Measurements from ENCODE around the gene NRXN3.

NRXN3 gene

GRCh38 chr14:79196216-79196615, 1026.0 kb downstream of the NRXN3 start:
- no peaks in the 10 kb centered on the region for H3K27me3 ChIP-seq
- no peaks in the 10 kb centered on the region for H3K9me3 ChIP-seq
- H3K27ac ChIP-seq = no peak overlapping the region
- no peaks in the 10 kb centered on the region for H3K36me3 ChIP-seq
- no peaks in the 10 kb centered on the region for H3K4me1 ChIP-seq
- H3K4me2 ChIP-seq = no peak overlapping the region
- no peak for TF ChIP-seq Cebpa-rat (IDR thresholded peaks at IDR 0.05)
- no peaks in the 10 kb centered on the region for H4K20me1 ChIP-seq
- no peak overlapping the region for H3K9ac ChIP-seq
- no peak overlapping the region for H3K4me3 ChIP-seq

GRCh38 chr14:79197516-79197915, 1027.3 kb downstream of the NRXN3 start:
- TF ChIP-seq Cebpa-rat (IDR thresholded peaks at IDR 0.05) = no peak
- no peaks in the 10 kb centered on the region for H3K4me1 ChIP-seq
- no peak overlapping the region for H3K4me2 ChIP-seq
- no peaks in the 10 kb centered on the region for H3K36me3 ChIP-seq
- H3K27me3 ChIP-seq = no peaks in the 10 kb centered on the region
- H3K4me3 ChIP-seq = no peak overlapping the region
- no peaks in the 10 kb centered on the region for H3K9me3 ChIP-seq
- H4K20me1 ChIP-seq = no peaks in the 10 kb centered on the region
- H3K9ac ChIP-seq = no peak overlapping the region
- H3K27ac ChIP-seq = no peak overlapping the region

GRCh38 chr14:79199217-79199616, 1029.0 kb downstream of the NRXN3 start:
- H3K9ac ChIP-seq = no peak overlapping the region
- no peaks in the 10 kb centered on the region for H3K4me1 ChIP-seq
- no peak for TF ChIP-seq Cebpa-rat (IDR thresholded peaks at IDR 0.05)
- H3K36me3 ChIP-seq = no peaks in the 10 kb centered on the region
- H3K4me2 ChIP-seq = no peak overlapping the region
- H3K9me3 ChIP-seq = no peaks in the 10 kb centered on the region
- no peaks in the 10 kb centered on the region for H3K27me3 ChIP-seq
- H3K27ac ChIP-seq = no peak overlapping the region
- H4K20me1 ChIP-seq = no peaks in the 10 kb centered on the region
- H3K4me3 ChIP-seq = no peak overlapping the region

- H3K9ac ChIP-seq = no peak overlapping the region
- no peaks in the 10 kb centered on the region for H3K4me1 ChIP-seq
- no peak overlapping the region for H3K4me3 ChIP-seq
- H4K20me1 ChIP-seq = no peaks in the 10 kb centered on the region
- no peak for TF ChIP-seq Cebpa-rat (IDR thresholded peaks at IDR 0.05)
- H3K4me2 ChIP-seq = no peak overlapping the region
- H3K9me3 ChIP-seq = no peaks in the 10 kb centered on the region
- H3K27me3 ChIP-seq = no peaks in the 10 kb centered on the region
- no peak overlapping the region for H3K27ac ChIP-seq
- no peaks in the 10 kb centered on the region for H3K36me3 ChIP-seq
Measured at GRCh38 chr14:79201564-79202207, 1031.5 kb downstream of the NRXN3 start.

- Histone ChIP-seq H3K4me1 (no peaks in the 10 kb centered on the region), H3K36me3 (no peaks in the 10 kb centered on the region), H3K4me2 (no peak overlapping the region), H3K4me3 (no peak overlapping the region), H3K27me3 (no peaks in the 10 kb centered on the region), H4K20me1 (no peaks in the 10 kb centered on the region), H3K9me3 (no peaks in the 10 kb centered on the region), H3K27ac (no peak overlapping the region), H3K9ac (no peak overlapping the region)
- TF ChIP-seq Cebpa-rat (IDR thresholded peaks at IDR 0.05) = no peak
Measured at GRCh38 chr14:79204591-79204990, 1034.4 kb downstream of the NRXN3 start.

- Histone ChIP-seq H4K20me1 (no peaks in the 10 kb centered on the region), H3K4me1 (no peaks in the 10 kb centered on the region), H3K9me3 (no peaks in the 10 kb centered on the region), H3K9ac (no peak overlapping the region), H3K4me3 (no peak overlapping the region), H3K4me2 (no peak overlapping the region), H3K27me3 (no peaks in the 10 kb centered on the region), H3K36me3 (no peaks in the 10 kb centered on the region), H3K27ac (no peak overlapping the region)
- TF ChIP-seq Cebpa-rat (IDR thresholded peaks at IDR 0.05) = no peak
Measured at GRCh38 chr14:79209418-79209817, 1039.2 kb downstream of the NRXN3 start.

- Histone ChIP-seq H3K27me3 (no peaks in the 10 kb centered on the region), H3K4me1 (no peaks in the 10 kb centered on the region), H3K36me3 (no peaks in the 10 kb centered on the region), H4K20me1 (no peaks in the 10 kb centered on the region), H3K9me3 (no peaks in the 10 kb centered on the region), H3K9ac (no peak overlapping the region), H3K27ac (no peak overlapping the region), H3K4me2 (no peak overlapping the region), H3K4me3 (no peak overlapping the region)
- TF ChIP-seq Cebpa-rat (IDR thresholded peaks at IDR 0.05) = no peak
Measured at GRCh38 chr14:79225815-79226214, 1055.6 kb downstream of the NRXN3 start.

- H3K9ac ChIP-seq = no peak overlapping the region
Measured at GRCh38 chr14:79229383-79229909, 1059.3 kb downstream of the NRXN3 start.

GRCh38 chr14:79242666-79243065, 1072.5 kb downstream of the NRXN3 start:
- Histone ChIP-seq H3K27ac (no peak overlapping the region), H3K36me3 (no peaks in the 10 kb centered on the region), H3K4me3 (no peak overlapping the region), H3K9me3 (no peaks in the 10 kb centered on the region), H3K4me1 (no peaks in the 10 kb centered on the region), H3K27me3 (no peaks in the 10 kb centered on the region), H4K20me1 (no peaks in the 10 kb centered on the region), H3K9ac (no peak overlapping the region), H3K4me2 (no peak overlapping the region)
- TF ChIP-seq Cebpa-rat (IDR thresholded peaks at IDR 0.05) = no peak

More at GRCh38 chr14:79229383-79229909, 1059.3 kb downstream of the NRXN3 start:
- no peaks in the 10 kb centered on the region for H3K27me3 ChIP-seq
- no peak overlapping the region for H3K27ac ChIP-seq
- H3K9me3 ChIP-seq = no peaks in the 10 kb centered on the region
- no peak for TF ChIP-seq Cebpa-rat (IDR thresholded peaks at IDR 0.05)
- H4K20me1 ChIP-seq = no peaks in the 10 kb centered on the region
- H3K4me3 ChIP-seq = no peak overlapping the region
- no peak overlapping the region for H3K4me2 ChIP-seq
- H3K36me3 ChIP-seq = no peaks in the 10 kb centered on the region
- H3K4me1 ChIP-seq = no peaks in the 10 kb centered on the region

- Histone ChIP-seq H4K20me1 (no peaks in the 10 kb centered on the region), H3K4me3 (no peak overlapping the region), H3K4me2 (no peak overlapping the region), H3K27me3 (no peaks in the 10 kb centered on the region), H3K36me3 (no peaks in the 10 kb centered on the region), H3K27ac (no peak overlapping the region), H3K9me3 (no peaks in the 10 kb centered on the region), H3K4me1 (no peaks in the 10 kb centered on the region), H3K9ac (no peak overlapping the region)
- no peak for TF ChIP-seq Cebpa-rat (IDR thresholded peaks at IDR 0.05)
Measured at GRCh38 chr14:79246173-79246572, 1076.0 kb downstream of the NRXN3 start.

GRCh38 chr14:79248126-79248525, 1078.0 kb downstream of the NRXN3 start:
- Histone ChIP-seq H3K4me1 (no peaks in the 10 kb centered on the region), H3K27ac (no peak overlapping the region), H3K27me3 (no peaks in the 10 kb centered on the region), H3K9me3 (no peaks in the 10 kb centered on the region), H3K36me3 (no peaks in the 10 kb centered on the region), H3K4me2 (no peak overlapping the region), H3K9ac (no peak overlapping the region), H3K4me3 (no peak overlapping the region), H4K20me1 (no peaks in the 10 kb centered on the region)
- TF ChIP-seq Cebpa-rat (IDR thresholded peaks at IDR 0.05) = no peak

Measured in BLaER1 (cell line).